ENCODE data around the gene BBS7.

DNA sequence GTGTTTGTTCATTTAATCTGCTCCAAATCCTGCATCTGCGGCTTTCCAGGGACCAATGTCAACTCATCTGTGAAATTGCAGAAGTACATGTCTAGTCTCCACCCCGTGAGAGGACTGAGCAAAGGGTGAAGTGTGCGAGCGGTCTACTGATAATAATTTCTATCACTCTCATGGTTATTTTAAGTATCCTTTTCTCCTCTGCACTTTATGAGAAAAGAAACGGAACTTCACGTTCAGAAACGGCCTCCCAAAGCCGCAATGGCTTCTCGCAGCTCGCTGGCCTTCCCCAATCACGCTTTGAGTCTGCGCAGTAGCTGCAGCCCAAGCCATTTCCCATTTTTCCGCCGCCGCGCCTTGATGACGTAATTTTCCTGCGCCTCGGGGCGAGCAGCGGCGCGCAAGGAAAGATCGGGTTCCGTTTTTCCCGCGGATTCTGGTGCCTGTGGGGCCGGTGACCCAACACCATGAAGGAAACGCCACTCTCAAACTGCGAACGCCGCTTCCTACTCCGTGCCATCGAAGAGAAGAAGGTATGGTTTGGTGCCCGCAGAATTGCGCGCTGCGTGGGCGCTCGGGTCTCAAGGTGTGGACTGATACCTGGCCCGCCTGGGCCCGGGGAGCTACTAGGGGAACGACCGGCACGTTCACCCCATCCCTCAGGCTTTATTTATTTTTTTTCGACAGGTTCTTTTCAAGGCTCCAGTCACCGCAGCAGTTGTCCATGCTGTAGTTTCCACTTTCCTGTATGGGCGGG, 69.1 kb downstream of the BBS7 start, which contains the start of gene EXOSC9:
- no peak for TF ChIP-seq EZH2 (IDR thresholded peaks at IDR 0.05; ENCODE audit: low read depth)
- TF ChIP-seq, protein P1, sequence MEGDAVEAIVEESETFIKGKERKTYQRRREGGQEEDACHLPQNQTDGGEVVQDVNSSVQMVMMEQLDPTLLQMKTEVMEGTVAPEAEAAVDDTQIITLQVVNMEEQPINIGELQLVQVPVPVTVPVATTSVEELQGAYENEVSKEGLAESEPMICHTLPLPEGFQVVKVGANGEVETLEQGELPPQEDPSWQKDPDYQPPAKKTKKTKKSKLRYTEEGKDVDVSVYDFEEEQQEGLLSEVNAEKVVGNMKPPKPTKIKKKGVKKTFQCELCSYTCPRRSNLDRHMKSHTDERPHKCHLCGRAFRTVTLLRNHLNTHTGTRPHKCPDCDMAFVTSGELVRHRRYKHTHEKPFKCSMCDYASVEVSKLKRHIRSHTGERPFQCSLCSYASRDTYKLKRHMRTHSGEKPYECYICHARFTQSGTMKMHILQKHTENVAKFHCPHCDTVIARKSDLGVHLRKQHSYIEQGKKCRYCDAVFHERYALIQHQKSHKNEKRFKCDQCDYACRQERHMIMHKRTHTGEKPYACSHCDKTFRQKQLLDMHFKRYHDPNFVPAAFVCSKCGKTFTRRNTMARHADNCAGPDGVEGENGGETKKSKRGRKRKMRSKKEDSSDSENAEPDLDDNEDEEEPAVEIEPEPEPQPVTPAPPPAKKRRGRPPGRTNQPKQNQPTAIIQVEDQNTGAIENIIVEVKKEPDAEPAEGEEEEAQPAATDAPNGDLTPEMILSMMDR (conservative IDR thresholded peaks at IDR 0.05), result no peak

Measured in PC-9 (cell line).